Measurements from ENCODE around the gene IRF9. TPM values are rescaled to one million over a fixed set of nuclear protein-coding genes. Genes with fewer than 3 reads are reported as not detected.

The IRF9 gene
- total and polyA plus RNA-seq, 2 of the 13 experiments (the other 11 are each of a cell fraction or from before 2014, with no cell fraction given) = 14.9 to 49.7 TPM

DNA sequence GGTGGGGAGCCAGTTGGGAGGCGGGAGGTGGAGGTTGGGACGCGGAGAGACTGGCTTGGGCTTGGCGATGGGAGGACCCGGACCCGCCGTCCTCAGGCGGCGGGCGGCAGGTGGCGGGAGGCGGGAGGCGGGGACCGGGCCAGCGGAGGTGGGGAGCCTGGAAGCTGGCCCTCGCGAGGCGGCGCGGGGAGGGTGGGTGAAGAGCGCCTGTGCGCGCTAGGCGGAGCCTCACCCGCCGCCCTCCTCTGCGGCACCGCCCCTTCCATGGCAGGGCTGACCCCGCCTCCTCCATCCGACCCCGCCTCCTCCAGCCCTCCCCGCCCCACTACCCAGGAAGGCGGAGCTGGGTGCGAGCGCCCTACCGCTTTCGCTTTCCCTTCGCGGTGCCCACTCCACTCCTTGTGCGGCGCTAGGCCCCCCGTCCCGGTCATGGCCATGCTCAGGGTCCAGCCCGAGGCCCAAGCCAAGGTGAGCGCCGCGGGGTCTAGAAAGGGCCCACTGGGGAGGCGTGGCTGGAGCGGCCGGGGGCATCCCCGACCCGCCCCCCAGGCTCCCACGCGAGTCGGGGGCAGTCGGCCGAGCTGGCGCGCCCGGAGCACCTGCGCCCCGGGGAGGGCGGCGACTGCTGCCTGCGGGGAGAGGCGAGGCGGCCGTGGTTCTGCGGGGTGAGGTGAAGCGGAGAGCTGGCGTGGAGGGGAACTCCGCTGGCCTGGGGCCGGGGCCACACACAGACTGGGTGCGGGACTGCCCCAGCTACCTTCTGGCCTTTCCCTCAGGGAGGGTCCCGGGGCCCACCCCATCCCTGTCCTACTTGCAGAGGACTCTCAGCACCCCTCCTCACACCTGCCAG is 25.0 kb upstream of the IRF9 start, which contains the start of gene PSME1 (continued):
- TF ChIP-seq ZNF121 (CRISPR knock-in tag; IDR thresholded peaks at IDR 0.05) = no peak
- TF ChIP-seq, protein P1, sequence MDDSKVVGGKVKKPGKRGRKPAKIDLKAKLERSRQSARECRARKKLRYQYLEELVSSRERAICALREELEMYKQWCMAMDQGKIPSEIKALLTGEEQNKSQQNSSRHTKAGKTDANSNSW (CRISPR knock-in tag; IDR thresholded peaks at IDR 0.05; ENCODE audit: borderline replicate concordance) = peak; percentile 76; the same call in 1 of the 2 replicates
- peak; percentile 35; the same call in 1 of the 2 replicates for TF ChIP-seq HMG20A (CRISPR knock-in tag; IDR thresholded peaks at IDR 0.05; ENCODE audit: borderline replicate concordance)
- no peak for TF ChIP-seq EHMT2 (IDR thresholded peaks at IDR 0.05; ENCODE audit: borderline replicate concordance, low read depth, low read length)
- TF ChIP-seq, protein P2, sequence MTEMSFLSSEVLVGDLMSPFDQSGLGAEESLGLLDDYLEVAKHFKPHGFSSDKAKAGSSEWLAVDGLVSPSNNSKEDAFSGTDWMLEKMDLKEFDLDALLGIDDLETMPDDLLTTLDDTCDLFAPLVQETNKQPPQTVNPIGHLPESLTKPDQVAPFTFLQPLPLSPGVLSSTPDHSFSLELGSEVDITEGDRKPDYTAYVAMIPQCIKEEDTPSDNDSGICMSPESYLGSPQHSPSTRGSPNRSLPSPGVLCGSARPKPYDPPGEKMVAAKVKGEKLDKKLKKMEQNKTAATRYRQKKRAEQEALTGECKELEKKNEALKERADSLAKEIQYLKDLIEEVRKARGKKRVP (CRISPR knock-in tag; IDR thresholded peaks at IDR 0.05) = no peak
- TF ChIP-seq, protein P3, sequence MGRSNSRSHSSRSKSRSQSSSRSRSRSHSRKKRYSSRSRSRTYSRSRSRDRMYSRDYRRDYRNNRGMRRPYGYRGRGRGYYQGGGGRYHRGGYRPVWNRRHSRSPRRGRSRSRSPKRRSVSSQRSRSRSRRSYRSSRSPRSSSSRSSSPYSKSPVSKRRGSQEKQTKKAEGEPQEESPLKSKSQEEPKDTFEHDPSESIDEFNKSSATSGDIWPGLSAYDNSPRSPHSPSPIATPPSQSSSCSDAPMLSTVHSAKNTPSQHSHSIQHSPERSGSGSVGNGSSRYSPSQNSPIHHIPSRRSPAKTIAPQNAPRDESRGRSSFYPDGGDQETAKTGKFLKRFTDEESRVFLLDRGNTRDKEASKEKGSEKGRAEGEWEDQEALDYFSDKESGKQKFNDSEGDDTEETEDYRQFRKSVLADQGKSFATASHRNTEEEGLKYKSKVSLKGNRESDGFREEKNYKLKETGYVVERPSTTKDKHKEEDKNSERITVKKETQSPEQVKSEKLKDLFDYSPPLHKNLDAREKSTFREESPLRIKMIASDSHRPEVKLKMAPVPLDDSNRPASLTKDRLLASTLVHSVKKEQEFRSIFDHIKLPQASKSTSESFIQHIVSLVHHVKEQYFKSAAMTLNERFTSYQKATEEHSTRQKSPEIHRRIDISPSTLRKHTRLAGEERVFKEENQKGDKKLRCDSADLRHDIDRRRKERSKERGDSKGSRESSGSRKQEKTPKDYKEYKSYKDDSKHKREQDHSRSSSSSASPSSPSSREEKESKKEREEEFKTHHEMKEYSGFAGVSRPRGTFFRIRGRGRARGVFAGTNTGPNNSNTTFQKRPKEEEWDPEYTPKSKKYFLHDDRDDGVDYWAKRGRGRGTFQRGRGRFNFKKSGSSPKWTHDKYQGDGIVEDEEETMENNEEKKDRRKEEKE (IDR thresholded peaks at IDR 0.05) = no peak
- TF ChIP-seq KDM3A (CRISPR knock-in tag; IDR thresholded peaks at IDR 0.05; ENCODE audit: low read depth) = peak; percentile 58; the same call in 1 of the 2 replicates
- TF ChIP-seq POLR2AphosphoS5 (IDR thresholded peaks at IDR 0.05; ENCODE audit: low read depth, low read length) = peak; percentile 86
- TF ChIP-seq ZNF674 (CRISPR knock-in tag; IDR thresholded peaks at IDR 0.05; ENCODE audit: low read depth) = 0 out of 2 replicates have a peak, but pooled peaks have one; percentile 0
- TF ChIP-seq, protein P4, sequence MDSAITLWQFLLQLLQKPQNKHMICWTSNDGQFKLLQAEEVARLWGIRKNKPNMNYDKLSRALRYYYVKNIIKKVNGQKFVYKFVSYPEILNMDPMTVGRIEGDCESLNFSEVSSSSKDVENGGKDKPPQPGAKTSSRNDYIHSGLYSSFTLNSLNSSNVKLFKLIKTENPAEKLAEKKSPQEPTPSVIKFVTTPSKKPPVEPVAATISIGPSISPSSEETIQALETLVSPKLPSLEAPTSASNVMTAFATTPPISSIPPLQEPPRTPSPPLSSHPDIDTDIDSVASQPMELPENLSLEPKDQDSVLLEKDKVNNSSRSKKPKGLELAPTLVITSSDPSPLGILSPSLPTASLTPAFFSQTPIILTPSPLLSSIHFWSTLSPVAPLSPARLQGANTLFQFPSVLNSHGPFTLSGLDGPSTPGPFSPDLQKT (CRISPR knock-in tag; IDR thresholded peaks at IDR 0.05; ENCODE audit: borderline replicate concordance) = no peak
- TF ChIP-seq, protein P5, sequence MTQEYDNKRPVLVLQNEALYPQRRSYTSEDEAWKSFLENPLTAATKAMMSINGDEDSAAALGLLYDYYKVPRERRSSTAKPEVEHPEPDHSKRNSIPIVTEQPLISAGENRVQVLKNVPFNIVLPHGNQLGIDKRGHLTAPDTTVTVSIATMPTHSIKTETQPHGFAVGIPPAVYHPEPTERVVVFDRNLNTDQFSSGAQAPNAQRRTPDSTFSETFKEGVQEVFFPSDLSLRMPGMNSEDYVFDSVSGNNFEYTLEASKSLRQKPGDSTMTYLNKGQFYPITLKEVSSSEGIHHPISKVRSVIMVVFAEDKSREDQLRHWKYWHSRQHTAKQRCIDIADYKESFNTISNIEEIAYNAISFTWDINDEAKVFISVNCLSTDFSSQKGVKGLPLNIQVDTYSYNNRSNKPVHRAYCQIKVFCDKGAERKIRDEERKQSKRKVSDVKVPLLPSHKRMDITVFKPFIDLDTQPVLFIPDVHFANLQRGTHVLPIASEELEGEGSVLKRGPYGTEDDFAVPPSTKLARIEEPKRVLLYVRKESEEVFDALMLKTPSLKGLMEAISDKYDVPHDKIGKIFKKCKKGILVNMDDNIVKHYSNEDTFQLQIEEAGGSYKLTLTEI (CRISPR knock-in tag; conservative IDR thresholded peaks at IDR 0.05) = no peak
- TF ChIP-seq ATF7-NPFF (CRISPR knock-in tag; IDR thresholded peaks at IDR 0.05; ENCODE audit: low read depth) = peak; percentile 93; the same call in 1 of the 2 replicates
- TF ChIP-seq, protein P6, sequence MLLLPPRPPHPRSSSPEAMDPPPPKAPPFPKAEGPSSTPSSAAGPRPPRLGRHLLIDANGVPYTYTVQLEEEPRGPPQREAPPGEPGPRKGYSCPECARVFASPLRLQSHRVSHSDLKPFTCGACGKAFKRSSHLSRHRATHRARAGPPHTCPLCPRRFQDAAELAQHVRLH (CRISPR knock-in tag; IDR thresholded peaks at IDR 0.05; ENCODE audit: borderline replicate concordance, low read depth) = no peak
- no peak for TF ChIP-seq ZNF224 (CRISPR knock-in tag; IDR thresholded peaks at IDR 0.05)
- TF ChIP-seq, protein P7, sequence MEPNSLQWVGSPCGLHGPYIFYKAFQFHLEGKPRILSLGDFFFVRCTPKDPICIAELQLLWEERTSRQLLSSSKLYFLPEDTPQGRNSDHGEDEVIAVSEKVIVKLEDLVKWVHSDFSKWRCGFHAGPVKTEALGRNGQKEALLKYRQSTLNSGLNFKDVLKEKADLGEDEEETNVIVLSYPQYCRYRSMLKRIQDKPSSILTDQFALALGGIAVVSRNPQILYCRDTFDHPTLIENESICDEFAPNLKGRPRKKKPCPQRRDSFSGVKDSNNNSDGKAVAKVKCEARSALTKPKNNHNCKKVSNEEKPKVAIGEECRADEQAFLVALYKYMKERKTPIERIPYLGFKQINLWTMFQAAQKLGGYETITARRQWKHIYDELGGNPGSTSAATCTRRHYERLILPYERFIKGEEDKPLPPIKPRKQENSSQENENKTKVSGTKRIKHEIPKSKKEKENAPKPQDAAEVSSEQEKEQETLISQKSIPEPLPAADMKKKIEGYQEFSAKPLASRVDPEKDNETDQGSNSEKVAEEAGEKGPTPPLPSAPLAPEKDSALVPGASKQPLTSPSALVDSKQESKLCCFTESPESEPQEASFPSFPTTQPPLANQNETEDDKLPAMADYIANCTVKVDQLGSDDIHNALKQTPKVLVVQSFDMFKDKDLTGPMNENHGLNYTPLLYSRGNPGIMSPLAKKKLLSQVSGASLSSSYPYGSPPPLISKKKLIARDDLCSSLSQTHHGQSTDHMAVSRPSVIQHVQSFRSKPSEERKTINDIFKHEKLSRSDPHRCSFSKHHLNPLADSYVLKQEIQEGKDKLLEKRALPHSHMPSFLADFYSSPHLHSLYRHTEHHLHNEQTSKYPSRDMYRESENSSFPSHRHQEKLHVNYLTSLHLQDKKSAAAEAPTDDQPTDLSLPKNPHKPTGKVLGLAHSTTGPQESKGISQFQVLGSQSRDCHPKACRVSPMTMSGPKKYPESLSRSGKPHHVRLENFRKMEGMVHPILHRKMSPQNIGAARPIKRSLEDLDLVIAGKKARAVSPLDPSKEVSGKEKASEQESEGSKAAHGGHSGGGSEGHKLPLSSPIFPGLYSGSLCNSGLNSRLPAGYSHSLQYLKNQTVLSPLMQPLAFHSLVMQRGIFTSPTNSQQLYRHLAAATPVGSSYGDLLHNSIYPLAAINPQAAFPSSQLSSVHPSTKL (CRISPR knock-in tag; IDR thresholded peaks at IDR 0.05) = peak; percentile 61; the same call in 1 of the 2 replicates

Data from HepG2 (cell line).